ENCODE measurements around the gene GPC2. TPM values are rescaled to one million over a fixed set of nuclear protein-coding genes. Genes with fewer than 3 reads are reported as not detected.

The GPC2 gene, protein sequence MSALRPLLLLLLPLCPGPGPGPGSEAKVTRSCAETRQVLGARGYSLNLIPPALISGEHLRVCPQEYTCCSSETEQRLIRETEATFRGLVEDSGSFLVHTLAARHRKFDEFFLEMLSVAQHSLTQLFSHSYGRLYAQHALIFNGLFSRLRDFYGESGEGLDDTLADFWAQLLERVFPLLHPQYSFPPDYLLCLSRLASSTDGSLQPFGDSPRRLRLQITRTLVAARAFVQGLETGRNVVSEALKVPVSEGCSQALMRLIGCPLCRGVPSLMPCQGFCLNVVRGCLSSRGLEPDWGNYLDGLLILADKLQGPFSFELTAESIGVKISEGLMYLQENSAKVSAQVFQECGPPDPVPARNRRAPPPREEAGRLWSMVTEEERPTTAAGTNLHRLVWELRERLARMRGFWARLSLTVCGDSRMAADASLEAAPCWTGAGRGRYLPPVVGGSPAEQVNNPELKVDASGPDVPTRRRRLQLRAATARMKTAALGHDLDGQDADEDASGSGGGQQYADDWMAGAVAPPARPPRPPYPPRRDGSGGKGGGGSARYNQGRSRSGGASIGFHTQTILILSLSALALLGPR
- 0.32 to 1.5 TPM (median 0.84 TPM) in 5 replicates for total RNA-seq (2022; extraction: Qiagen RNA extraction; ENCODE audit: low read depth)

DNA sequence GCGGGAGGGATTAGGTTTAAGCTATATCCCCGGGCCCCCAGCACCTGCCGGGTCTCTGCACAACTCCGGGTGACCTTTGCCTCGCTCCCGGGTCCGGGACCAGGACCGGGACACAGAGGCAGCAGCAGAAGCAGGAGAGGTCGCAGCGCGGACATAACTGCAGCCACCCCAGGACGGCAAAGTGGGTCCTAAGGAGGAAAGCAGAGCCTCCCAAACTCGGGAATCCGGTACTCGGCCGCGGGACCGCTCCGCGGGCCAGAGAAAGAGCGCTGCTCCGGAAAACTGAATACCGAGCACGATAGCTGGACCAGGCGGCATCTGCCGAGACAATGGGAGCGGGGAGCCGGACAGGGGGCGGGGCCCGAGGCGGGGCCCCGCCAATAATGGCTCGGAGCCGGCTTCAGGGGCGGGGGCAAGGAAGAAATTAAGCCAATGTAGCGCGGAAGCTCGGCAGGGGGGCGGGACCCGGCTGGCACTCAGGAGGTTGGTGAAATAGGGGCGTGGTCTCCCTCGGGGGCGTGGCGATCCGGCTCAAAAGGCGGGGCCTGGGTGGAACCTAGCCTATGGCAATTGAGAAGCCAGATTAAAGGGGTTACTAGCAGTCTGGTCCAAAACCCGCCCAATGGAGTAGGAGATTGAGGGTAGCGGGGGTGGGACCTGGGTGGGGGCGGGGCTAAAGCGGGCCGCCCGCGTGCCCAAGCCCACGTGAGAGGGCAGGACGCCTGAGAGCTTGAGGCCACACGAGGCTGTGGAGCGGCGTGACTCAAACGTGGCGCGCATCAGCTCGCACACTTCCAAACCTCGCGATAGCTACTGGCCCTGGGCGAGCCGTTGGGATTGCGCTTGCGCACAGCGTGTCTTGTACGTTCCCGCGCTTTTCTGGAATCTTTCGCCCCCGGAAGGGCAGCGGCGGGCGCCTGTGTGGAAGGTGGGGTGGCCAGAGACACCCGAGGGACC is at the start of gene GPC2, which contains the start of gene STAG3:
Gene GPC2, minus strand, starts transcription at position 337 of the 957 bp plus-strand sequence. Its CDS starts 182 bp downstream, at position 155.
Gene STAG3, plus strand, starts transcription at position 874 of the 957 bp plus-strand sequence. CDS start 2,639 bp downstream, outside the sequence.

DNA sequence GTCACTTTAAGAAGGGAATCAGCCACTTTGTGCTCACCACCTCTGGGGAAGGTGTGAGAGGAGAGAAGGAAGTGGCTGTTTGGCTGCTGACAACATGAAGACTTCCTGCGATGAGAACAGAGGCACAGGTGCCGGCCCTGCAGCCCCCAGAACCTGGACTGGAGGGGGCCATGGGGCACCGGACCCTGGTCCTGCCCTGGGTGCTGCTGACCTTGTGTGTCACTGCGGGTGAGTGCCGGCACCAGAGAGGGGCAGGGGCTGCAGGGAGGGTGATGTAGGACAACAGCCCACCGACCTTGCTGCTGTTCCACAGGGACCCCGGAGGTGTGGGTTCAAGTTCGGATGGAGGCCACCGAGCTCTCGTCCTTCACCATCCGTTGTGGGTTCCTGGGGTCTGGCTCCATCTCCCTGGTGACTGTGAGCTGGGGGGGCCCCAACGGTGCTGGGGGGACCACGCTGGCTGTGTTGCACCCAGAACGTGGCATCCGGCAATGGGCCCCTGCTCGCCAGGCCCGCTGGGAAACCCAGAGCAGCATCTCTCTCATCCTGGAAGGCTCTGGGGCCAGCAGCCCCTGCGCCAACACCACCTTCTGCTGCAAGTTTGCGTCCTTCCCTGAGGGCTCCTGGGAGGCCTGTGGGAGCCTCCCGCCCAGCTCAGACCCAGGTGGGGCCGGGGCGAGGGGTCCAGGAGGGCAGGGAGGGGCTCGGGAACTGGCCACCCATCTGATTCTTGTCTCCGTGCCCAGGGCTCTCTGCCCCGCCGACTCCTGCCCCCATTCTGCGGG is 42.8 kb upstream of the GPC2 start, which contains the start of gene PVRIG:
Gene PVRIG, plus strand, starts transcription at position 149 of the 785 bp plus-strand sequence. Its CDS starts 22 bp downstream, at position 171.

DNA sequence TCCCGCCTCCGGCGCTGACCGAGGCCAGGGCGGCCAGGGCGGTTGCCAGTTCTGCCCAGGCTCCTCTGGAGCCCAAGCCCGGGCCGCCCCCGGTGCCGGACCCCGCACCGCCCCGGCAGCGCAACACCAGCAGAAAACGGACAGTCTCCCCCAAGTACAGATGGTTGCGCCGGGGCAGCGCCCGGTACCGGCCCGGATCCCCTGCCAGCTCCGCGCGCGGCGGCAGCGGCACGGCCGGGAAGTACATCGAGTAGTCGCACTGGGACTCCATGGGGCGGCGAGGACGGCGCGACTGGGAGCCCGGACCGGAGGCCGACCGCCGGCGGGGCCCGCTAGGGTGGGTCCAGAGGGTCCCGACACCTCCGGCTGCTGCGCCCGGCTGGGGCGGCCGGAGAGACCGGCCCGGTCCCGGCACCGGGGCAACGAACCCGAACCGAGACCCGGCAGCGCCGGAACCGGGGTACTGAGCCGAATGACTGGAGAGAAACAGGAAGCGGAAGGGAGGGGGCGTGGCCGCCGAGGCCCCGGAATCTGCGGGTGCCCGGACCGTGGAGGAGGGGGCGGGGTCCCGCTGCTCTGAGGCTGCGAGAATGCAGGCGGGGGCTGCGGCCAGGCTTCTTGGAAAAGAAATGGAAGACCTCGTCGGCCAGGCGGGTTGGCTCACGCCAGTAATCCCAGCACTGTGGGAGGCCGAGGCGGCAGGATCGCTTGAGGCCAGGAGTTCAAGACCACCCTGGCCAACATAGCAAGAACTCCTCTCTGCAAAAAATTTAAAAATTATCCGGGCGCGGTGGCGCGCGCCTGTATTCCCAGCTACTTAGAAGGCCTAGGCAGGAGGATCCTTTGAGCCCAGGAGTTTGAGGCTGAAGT is 18.7 kb downstream of the GPC2 start, which contains the start of gene TRAPPC14:
Gene TRAPPC14, minus strand, starts transcription at position 495 of the 870 bp plus-strand sequence. Its CDS starts 224 bp downstream, at position 271.

DNA sequence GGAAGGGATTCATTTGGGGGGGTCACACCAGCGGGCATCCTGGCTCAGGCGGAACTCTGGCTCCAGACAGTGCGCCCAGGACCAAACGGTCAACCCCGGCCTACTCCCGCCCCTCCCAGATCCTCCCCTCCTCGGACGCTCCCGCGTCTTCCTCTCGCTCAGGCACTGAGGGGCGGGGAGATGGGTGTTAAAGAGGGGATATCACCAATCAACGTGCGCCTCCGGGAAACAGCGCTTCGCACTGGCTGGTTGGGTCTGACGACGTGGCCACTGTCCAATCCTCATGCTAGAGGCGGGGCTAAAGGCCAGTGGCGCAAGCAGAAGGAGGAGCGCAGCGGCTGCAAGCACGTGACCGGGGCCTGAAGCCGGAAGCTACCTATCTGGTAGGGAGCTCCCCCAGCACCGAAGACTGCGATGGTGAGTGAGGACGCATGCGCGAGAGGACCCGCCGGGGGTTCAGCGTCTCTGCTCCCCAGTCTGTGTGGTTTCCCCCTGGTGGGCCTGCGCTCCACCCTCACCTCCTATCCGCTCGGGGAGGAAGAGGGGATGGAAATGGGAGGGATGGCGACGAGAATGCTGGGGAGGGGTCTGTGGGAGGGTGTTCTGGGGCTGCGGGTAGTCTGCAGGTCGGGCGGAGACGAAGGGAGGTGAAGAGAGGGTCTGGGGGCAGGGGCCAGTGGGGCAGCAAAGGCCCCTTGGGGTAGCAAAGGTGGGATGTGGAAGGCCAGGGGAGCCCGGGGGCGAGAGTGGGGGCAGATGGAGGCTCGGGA is 28.4 kb downstream of the GPC2 start, which contains the start of gene LAMTOR4:
Gene LAMTOR4, plus strand, starts transcription at position 360 of the 770 bp plus-strand sequence. Its CDS starts 55 bp downstream, at position 415.

DNA sequence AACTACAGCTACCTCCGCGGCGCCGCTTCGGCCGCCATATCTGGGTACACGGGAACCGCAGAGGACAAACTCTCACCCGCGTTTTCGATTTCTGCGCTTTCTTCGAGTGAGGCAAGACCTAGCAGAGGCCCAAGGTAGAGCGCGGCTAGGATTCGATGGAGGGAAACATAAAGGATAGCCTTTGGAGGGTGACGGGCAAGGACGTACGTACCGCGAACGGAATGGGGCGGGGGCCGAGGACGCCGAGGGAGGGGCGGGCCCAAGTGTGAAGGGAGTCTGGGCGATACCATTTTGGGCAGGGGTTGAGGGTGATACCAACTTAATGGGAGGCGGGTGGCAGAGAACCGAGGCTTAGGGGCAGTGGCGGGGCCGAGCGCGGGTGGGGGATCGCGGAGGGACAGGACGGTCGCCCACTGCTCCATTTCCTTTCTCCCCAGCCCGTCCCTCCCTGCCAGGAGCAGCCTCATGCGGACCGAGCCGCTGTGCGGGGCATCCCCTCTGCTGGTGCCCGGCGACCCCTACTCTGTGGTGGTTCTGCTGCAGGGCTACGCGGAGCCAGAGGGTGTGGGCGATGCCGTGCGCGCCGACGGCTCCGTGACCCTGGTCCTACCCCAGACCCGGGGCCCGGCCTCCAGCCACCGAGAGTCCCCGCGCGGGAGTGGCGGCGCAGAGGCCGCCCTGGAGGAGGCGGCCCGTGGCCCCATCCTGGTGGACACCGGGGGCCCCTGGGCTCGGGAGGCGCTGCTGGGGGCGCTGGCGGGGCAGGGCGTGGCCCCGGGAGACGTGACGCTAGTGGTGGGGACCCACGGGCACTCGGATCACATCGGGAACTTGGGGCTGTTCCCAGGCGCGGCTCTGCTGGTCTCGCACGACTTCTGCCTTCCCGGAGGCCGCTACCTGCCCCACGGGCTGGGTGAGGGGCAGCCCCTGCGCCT is 50.0 kb downstream of the GPC2 start, which contains the start of gene MBLAC1:
Gene MBLAC1, plus strand, starts transcription at position 37 of the 935 bp plus-strand sequence. Its CDS starts 429 bp downstream, at position 466.

Other genes starting within 250 kb of the GPC2 start
- gene GJC3, start 247.8 kb downstream of the GPC2 start, total RNA-seq (2022; extraction: Qiagen RNA extraction; ENCODE audit: low read depth) = 0.12 to 0.43 TPM (median 0.23 TPM) in 4 of 5 replicates, not detected in the other
- not detected in 5 replicates for gene AZGP1, start 201.3 kb downstream of the GPC2 start, total RNA-seq (2022; extraction: Qiagen RNA extraction; ENCODE audit: low read depth)
- 6.8 to 10.2 TPM (median 9.1 TPM) in 5 replicates for gene ZKSCAN1, start 161.8 kb downstream of the GPC2 start, total RNA-seq (2022; extraction: Qiagen RNA extraction; ENCODE audit: low read depth)
- 9.7 to 11.0 TPM (median 10.2 TPM) in 5 replicates for gene ZSCAN21, start 127.6 kb downstream of the GPC2 start, total RNA-seq (2022; extraction: Qiagen RNA extraction; ENCODE audit: low read depth)
- gene ZNF3, start 95.7 kb downstream of the GPC2 start, total RNA-seq (2022; extraction: Qiagen RNA extraction; ENCODE audit: low read depth) = 20.3 to 23.8 TPM (median 21.1 TPM) in 5 replicates
- 151 to 191 TPM (median 180 TPM) in 5 replicates for gene COPS6, start 88.4 kb downstream of the GPC2 start, total RNA-seq (2022; extraction: Qiagen RNA extraction; ENCODE audit: low read depth)
- gene MCM7, start 76.0 kb downstream of the GPC2 start, total RNA-seq (2022; extraction: Qiagen RNA extraction; ENCODE audit: low read depth) = 221 to 243 TPM (median 236 TPM) in 5 replicates
- gene AP4M1, start 75.7 kb downstream of the GPC2 start, total RNA-seq (2022; extraction: Qiagen RNA extraction; ENCODE audit: low read depth) = 12.9 to 15.9 TPM (median 14.6 TPM) in 5 replicates
- 57.2 to 64.6 TPM (median 62.0 TPM) in 5 replicates for gene TAF6, start 58.0 kb downstream of the GPC2 start, total RNA-seq (2022; extraction: Qiagen RNA extraction; ENCODE audit: low read depth)
- gene CNPY4, start 57.7 kb downstream of the GPC2 start, total RNA-seq (2022; extraction: Qiagen RNA extraction; ENCODE audit: low read depth) = 7.9 to 11.7 TPM (median 9.9 TPM) in 5 replicates
- gene MBLAC1, start 50.4 kb downstream of the GPC2 start, total RNA-seq (2022; extraction: Qiagen RNA extraction; ENCODE audit: low read depth) = 2.0 to 3.1 TPM (median 2.6 TPM) in 5 replicates
- gene LAMTOR4, start 28.5 kb downstream of the GPC2 start, total RNA-seq (2022; extraction: Qiagen RNA extraction; ENCODE audit: low read depth) = 167 to 200 TPM (median 171 TPM) in 5 replicates
- gene TRAPPC14, start 18.7 kb downstream of the GPC2 start, total RNA-seq (2022; extraction: Qiagen RNA extraction; ENCODE audit: low read depth) = 9.5 to 13.5 TPM (median 13.1 TPM) in 5 replicates
- 0.07 to 0.26 TPM (median 0.10 TPM) in 3 of 5 replicates, not detected in the others for gene GAL3ST4, start 8.8 kb downstream of the GPC2 start, total RNA-seq (2022; extraction: Qiagen RNA extraction; ENCODE audit: low read depth)
- gene STAG3, start 537 bp upstream of the GPC2 start, total RNA-seq (2022; extraction: Qiagen RNA extraction; ENCODE audit: low read depth) = 0.21 to 0.72 TPM (median 0.21 TPM) in 3 of 5 replicates, not detected in the others
- 0.08 TPM in 1 of 5 replicates, not detected in the others for gene PVRIG, start 42.6 kb upstream of the GPC2 start, total RNA-seq (2022; extraction: Qiagen RNA extraction; ENCODE audit: low read depth)
- not detected in 5 replicates for gene SPDYE3, start 130.3 kb upstream of the GPC2 start, total RNA-seq (2022; extraction: Qiagen RNA extraction; ENCODE audit: low read depth)
- gene PILRB, start 180.7 kb upstream of the GPC2 start, total RNA-seq (2022; extraction: Qiagen RNA extraction; ENCODE audit: low read depth) = 24.0 to 30.9 TPM (median 29.5 TPM) in 5 replicates
- 3.5 to 6.3 TPM (median 5.6 TPM) in 5 replicates for gene PILRA, start 196.1 kb upstream of the GPC2 start, total RNA-seq (2022; extraction: Qiagen RNA extraction; ENCODE audit: low read depth)